NCI-H1694 treated with DMSO at 0.1 percent for 48 hours (cell line): ENCODE results near the gene EIF4H.
"Not testable (repeated sequence)": the region's sequence is repeated elsewhere in the genome, so short reads cannot be mapped to it uniquely, and the experiment has no call there.

ENCODE experiments used
- DNase-seq: peaks from one replicate; lab custom pipeline; 2025; lab: John Stamatoyannopoulos, UW

The EIF4H gene

GRCh38 chr7:74173866-74174605, at the start of gene EIF4H:
EIF4H (plus strand) TSS chr7:74174356; CDS start chr7:74174384, 28 bp downstream.
- peak; percentile 86 for DNase-seq

- DNase-seq, result no peak
Measured at GRCh38 chr7:74126220-74126880, 47.8 kb upstream of the EIF4H start.

- DNase-seq, result no peak
Measured at GRCh38 chr7:74129887-74130286, 44.3 kb upstream of the EIF4H start.

GRCh38 chr7:74130518-74130917, 43.6 kb upstream of the EIF4H start:
- no peak for DNase-seq

- no peak for DNase-seq
Measured at GRCh38 chr7:74134117-74134620, 40.0 kb upstream of the EIF4H start.

- DNase-seq, result no peak
Measured at GRCh38 chr7:74138334-74138867, 35.8 kb upstream of the EIF4H start.

GRCh38 chr7:74138945-74139843, 35.0 kb upstream of the EIF4H start:
- DNase-seq, result no peak

GRCh38 chr7:74141705-74142104, 32.5 kb upstream of the EIF4H start:
- no peak for DNase-seq

- DNase-seq, result no peak
Measured at GRCh38 chr7:74143383-74143782, 30.8 kb upstream of the EIF4H start.

GRCh38 chr7:74148491-74148890, 25.7 kb upstream of the EIF4H start:
- no peak for DNase-seq

GRCh38 chr7:74149071-74149470, 25.1 kb upstream of the EIF4H start:
- DNase-seq, result no peak

GRCh38 chr7:74149603-74150002, 24.6 kb upstream of the EIF4H start:
- DNase-seq, result no peak

GRCh38 chr7:74153736-74154135, 20.4 kb upstream of the EIF4H start:
- no peak for DNase-seq

- no peak for DNase-seq
Measured at GRCh38 chr7:74155810-74156395, 18.3 kb upstream of the EIF4H start.

GRCh38 chr7:74157605-74158004, 16.6 kb upstream of the EIF4H start:
- no peak for DNase-seq

GRCh38 chr7:74164985-74165456, 9.1 kb upstream of the EIF4H start:
- no peak for DNase-seq

- DNase-seq, result no peak
Measured at GRCh38 chr7:74165867-74166593, 8.1 kb upstream of the EIF4H start.

- DNase-seq, result not testable (repeated sequence)
Measured at GRCh38 chr7:74167324-74167723, 6.8 kb upstream of the EIF4H start.

GRCh38 chr7:74173074-74173473, 1.1 kb upstream of the EIF4H start:
- no peak for DNase-seq

GRCh38 chr7:74173491-74173865, 678 bp upstream of the EIF4H start:
- no peak for DNase-seq

GRCh38 chr7:74174606-74175082, 488 bp downstream of the EIF4H start:
- DNase-seq, result peak; percentile 22
